Stomach smooth muscle (tissue), 2 donors: ENCODE results near the gene ATP10A.

Source experiments
- H3K27ac ChIP-seq: one replicate; pipeline ENCODE4 v1.7.0; 2013; ENCODE audit warnings: mild to moderate bottlenecking, low read length, inconsistent platforms
- H3K27me3 ChIP-seq, 2 donors: one replicate each; pipeline ENCODE4 v1.7.0; 2013; ENCODE audit warnings: low read length in 2 of 2; ENCODE audit not compliant: insufficient read depth in 2 of 2, control insufficient read depth in 1 of 2
- H3K36me3 ChIP-seq, 2 donors: one replicate each; pipeline ENCODE4 v1.7.0; 2013; ENCODE audit warnings: low read length in 2 of 2; ENCODE audit not compliant: control insufficient read depth in 2 of 2, insufficient read depth in 2 of 2
- H3K4me1 ChIP-seq: one replicate; pipeline ENCODE4 v1.7.0; 2013; ENCODE audit warnings: low read length; ENCODE audit not compliant: control insufficient read depth, insufficient read depth
- H3K4me3 ChIP-seq, 2 donors: one replicate each; pipeline ENCODE4 v1.7.0; 2013; ENCODE audit warnings: low read length in 2 of 2
- H3K9ac ChIP-seq, 2 donors: one replicate each; pipeline ENCODE4 v1.7.0; 2013; ENCODE audit warnings: low read length in 2 of 2, mild to moderate bottlenecking in 1 of 2
- H3K9me3 ChIP-seq, 2 donors: one replicate each; pipeline ENCODE4 v1.7.0; 2013; ENCODE audit warnings: low read length in 2 of 2; ENCODE audit not compliant: control insufficient read depth in 2 of 2
- donor health status: healthy.
- donor health status: Pancreatic carcinoma.

Gene ATP10A

GRCh38 chr15:25770618-25771337 is 92.3 kb downstream of the ATP10A start:
- Histone ChIP-seq H3K4me1 (peaks cover 7% of the 10 kb centered on the region), H3K9me3 (no peaks in the 10 kb centered on the region), H3K27ac (no peak overlapping the region), H3K9ac (no peak overlapping the region), H3K4me3 (no peak overlapping the region), H3K36me3 (peaks cover 0 to 3% of the 10 kb centered on the region in 2 donors), H3K27me3 (no peaks in the 10 kb centered on the region)

- Histone ChIP-seq H3K27me3 (no peaks in the 10 kb centered on the region), H3K9ac (no peak overlapping the region), H3K36me3 (peaks cover 0 to 3% of the 10 kb centered on the region in 2 donors), H3K27ac (no peak overlapping the region), H3K9me3 (no peaks in the 10 kb centered on the region), H3K4me1 (no peaks in the 10 kb centered on the region), H3K4me3 (no peak overlapping the region)
Observed at GRCh38 chr15:25770031-25770430, 93.1 kb downstream of the ATP10A start.

DNA sequence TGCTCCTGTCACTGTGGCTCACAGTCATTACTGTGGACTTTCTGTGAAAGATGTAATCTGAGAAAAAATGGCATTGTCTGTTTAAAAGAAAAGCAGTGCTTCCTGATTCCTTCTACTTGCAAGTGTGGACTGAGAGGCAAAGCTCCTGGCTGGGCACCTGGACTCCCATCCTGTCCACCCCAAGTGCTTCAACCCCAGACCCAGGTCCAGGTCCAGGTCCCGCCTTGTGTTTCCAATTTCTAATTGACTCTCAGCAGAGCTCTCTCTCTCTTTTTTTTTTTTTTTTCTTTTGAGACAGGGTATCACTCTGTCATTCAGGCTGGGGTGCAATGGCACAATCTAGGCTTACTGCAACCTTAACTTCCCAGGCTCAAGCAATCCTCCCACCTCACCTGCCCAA is 94.9 kb downstream of the ATP10A start:
- Histone ChIP-seq H3K36me3 (peaks cover 0 to 3% of the 10 kb centered on the region in 2 donors), H3K9me3 (no peaks in the 10 kb centered on the region), H3K27me3 (no peaks in the 10 kb centered on the region), H3K4me3 (no peak overlapping the region), H3K4me1 (no peaks in the 10 kb centered on the region), H3K9ac (no peak overlapping the region), H3K27ac (no peak overlapping the region)

GRCh38 chr15:25767356-25768151 is 95.6 kb downstream of the ATP10A start:
- H3K4me3 ChIP-seq: no peak overlapping the region
- H3K4me1 ChIP-seq: no peaks in the 10 kb centered on the region
- no peaks in the 10 kb centered on the region for H3K9me3 ChIP-seq
- no peaks in the 10 kb centered on the region for H3K27me3 ChIP-seq
- no peak overlapping the region for H3K27ac ChIP-seq
- H3K9ac ChIP-seq: no peak overlapping the region
- peaks cover 0 to 3% of the 10 kb centered on the region in 2 donors for H3K36me3 ChIP-seq

GRCh38 chr15:25766417-25766816 is 96.7 kb downstream of the ATP10A start:
- no peak overlapping the region for H3K9ac ChIP-seq
- H3K4me3 ChIP-seq: no peak overlapping the region
- no peak overlapping the region for H3K27ac ChIP-seq
- H3K36me3 ChIP-seq: peaks cover 0 to 3% of the 10 kb centered on the region in 2 donors
- H3K4me1 ChIP-seq: no peaks in the 10 kb centered on the region
- no peaks in the 10 kb centered on the region for H3K27me3 ChIP-seq
- H3K9me3 ChIP-seq: no peaks in the 10 kb centered on the region

- no peaks in the 10 kb centered on the region for H3K27me3 ChIP-seq
- H3K27ac ChIP-seq: no peak overlapping the region
- no peak overlapping the region for H3K9ac ChIP-seq
- H3K36me3 ChIP-seq: peaks cover 0 to 3% of the 10 kb centered on the region in 2 donors
- no peaks in the 10 kb centered on the region for H3K4me1 ChIP-seq
- H3K9me3 ChIP-seq: no peaks in the 10 kb centered on the region
- H3K4me3 ChIP-seq: no peak overlapping the region
Observed at GRCh38 chr15:25764980-25765735, 98.0 kb downstream of the ATP10A start.

DNA sequence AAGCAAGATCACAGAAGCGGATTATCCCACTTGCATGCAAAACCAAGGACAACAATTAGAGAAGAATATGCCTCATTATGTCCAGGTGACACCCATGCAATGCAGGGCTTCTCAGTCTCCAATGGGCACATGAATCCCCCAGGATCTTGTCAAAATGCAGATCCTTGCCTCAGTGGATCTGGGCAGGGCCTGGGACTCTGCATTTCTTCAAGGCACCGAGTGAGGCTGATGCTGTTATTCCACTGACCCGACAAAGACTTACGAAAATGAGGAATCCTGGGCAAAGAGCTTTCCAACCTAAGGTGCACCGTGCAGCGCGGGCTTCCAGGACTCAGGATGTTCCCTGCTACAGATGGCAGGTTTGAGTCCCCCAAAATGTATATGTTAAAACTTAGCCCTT is 99.2 kb downstream of the ATP10A start:
- no peaks in the 10 kb centered on the region for H3K9me3 ChIP-seq
- no peak overlapping the region for H3K4me3 ChIP-seq
- peaks cover 0 to 3% of the 10 kb centered on the region in 2 donors for H3K36me3 ChIP-seq
- no peaks in the 10 kb centered on the region for H3K27me3 ChIP-seq
- H3K4me1 ChIP-seq: no peaks in the 10 kb centered on the region
- no peak overlapping the region for H3K27ac ChIP-seq
- no peak overlapping the region for H3K9ac ChIP-seq

DNA sequence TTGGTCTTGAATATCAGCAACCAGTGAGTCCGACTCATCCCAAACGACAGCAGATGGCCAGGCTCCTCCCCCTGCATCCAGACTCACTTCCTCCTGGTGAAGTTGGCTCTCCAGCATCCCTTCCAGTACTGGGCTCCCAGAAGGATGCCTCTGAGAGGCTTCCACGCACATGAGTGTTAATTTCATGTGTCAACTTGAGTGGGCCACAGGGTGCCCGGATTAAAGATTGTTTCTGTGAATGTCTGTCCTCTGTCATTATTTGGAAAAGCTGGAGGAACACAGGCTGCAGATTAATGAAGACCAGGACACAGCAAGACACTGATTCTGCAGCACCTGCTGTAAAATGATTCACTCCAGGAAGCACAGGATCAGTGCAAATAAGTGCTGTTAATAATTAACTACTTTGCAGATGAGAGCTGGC is 99.8 kb downstream of the ATP10A start:
- no peak overlapping the region for H3K27ac ChIP-seq
- H3K4me1 ChIP-seq: no peaks in the 10 kb centered on the region
- no peak overlapping the region for H3K9ac ChIP-seq
- peaks cover 0 to 3% of the 10 kb centered on the region in 2 donors for H3K36me3 ChIP-seq
- no peaks in the 10 kb centered on the region for H3K9me3 ChIP-seq
- H3K4me3 ChIP-seq: no peak overlapping the region
- no peaks in the 10 kb centered on the region for H3K27me3 ChIP-seq

DNA sequence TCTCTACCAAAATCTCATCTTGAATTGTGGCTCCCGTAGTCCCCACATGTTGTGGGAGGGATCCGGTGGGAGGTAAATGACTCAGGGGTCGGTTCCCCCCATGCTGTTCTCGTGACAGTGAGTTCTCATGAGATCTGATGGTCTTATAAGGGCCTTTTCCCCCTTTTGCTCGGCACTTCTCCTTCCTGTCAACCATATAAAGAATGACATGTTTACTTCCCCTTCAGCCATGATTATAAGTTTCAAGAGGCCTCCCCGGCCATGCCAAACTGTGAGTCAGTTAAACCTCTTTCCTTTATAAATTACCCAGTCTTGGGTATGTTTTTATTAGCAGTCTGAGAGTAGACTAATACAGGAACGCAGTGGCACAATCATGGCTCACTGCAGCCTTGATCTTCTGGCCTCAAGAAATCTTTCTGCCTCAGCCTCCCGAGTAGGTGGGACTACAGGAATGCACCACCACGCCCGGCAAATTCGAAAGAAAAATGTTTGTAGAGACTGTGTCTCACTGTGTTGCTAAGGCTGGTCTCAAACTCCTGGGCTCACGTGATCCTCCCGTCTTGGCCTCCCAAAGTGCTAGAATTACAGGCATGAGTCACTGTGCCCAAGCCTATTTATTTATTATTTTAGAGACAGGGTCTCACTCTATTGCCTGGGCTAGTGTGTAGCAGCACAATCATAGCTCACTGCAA is 101.0 kb downstream of the ATP10A start:
- no peak overlapping the region for H3K4me3 ChIP-seq

DNA sequence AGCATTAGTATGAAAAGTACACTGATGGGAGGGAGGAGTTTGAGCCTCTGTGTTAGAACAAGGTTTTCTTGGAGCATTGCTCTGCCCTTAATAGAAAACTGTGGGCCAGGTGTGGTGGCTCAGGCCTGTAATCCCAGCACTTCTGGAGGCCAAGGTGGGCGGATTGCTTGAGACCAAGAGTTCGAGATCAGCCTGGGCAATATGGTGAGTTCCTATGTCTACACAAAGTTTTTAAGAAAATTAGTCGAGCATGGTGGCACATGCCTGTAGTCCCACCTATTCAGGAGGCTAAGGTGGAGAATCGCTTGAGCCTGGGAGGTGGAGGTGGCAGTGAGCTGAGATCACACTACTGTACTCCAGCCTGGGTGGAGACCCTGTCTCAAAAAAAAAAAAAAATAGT is 103.7 kb downstream of the ATP10A start:
- no peak overlapping the region for H3K27ac ChIP-seq
- no peak overlapping the region for H3K9ac ChIP-seq
- H3K4me3 ChIP-seq: no peak overlapping the region
- H3K36me3 ChIP-seq: no peaks in the 10 kb centered on the region
- no peaks in the 10 kb centered on the region for H3K4me1 ChIP-seq
- no peaks in the 10 kb centered on the region for H3K9me3 ChIP-seq
- H3K27me3 ChIP-seq: no peaks in the 10 kb centered on the region

More for the DNA sequence above, 101.0 kb downstream of the ATP10A start:
- no peaks in the 10 kb centered on the region for H3K9me3 ChIP-seq
- no peaks in the 10 kb centered on the region for H3K4me1 ChIP-seq
- H3K36me3 ChIP-seq: peaks cover 0 to 2% of the 10 kb centered on the region in 2 donors
- H3K27ac ChIP-seq: no peak overlapping the region
- H3K27me3 ChIP-seq: no peaks in the 10 kb centered on the region
- no peak overlapping the region for H3K9ac ChIP-seq
